ENCODE results near the gene ITPR2.
"Not testable (repeated sequence)": the region's sequence is repeated elsewhere in the genome, so short reads cannot be mapped to it uniquely, and the experiment has no call there.

ITPR2 gene

GRCh38 chr12:26359576-26359975 lies 473.4 kb downstream of the ITPR2 start:
- no peak for DNase-seq (ENCODE audit: low read depth in 2 of 2)

- no peak for DNase-seq (ENCODE audit: low read depth in 2 of 2)
Measured at GRCh38 chr12:26358651-26359050, 474.3 kb downstream of the ITPR2 start.

- DNase-seq (ENCODE audit: low read depth in 2 of 2) = no peak
Measured at GRCh38 chr12:26347300-26347699, 485.7 kb downstream of the ITPR2 start.

GRCh38 chr12:26346736-26347135 lies 486.3 kb downstream of the ITPR2 start:
- DNase-seq (ENCODE audit: low read depth in 2 of 2) = no peak

GRCh38 chr12:26345471-26346003 lies 487.5 kb downstream of the ITPR2 start:
- no peak for DNase-seq (ENCODE audit: low read depth in 2 of 2)

- no peak for DNase-seq (ENCODE audit: low read depth in 2 of 2)
Measured at GRCh38 chr12:26341491-26341890, 491.5 kb downstream of the ITPR2 start.

GRCh38 chr12:26340649-26341048 lies 492.3 kb downstream of the ITPR2 start:
- DNase-seq (ENCODE audit: low read depth in 2 of 2) = no peak

GRCh38 chr12:26339976-26340375 lies 493.0 kb downstream of the ITPR2 start:
- no peak for DNase-seq (ENCODE audit: low read depth in 2 of 2)

GRCh38 chr12:26338586-26339572 lies 494.1 kb downstream of the ITPR2 start:
- no peak for DNase-seq (ENCODE audit: low read depth in 2 of 2)

GRCh38 chr12:26335651-26336050 lies 497.3 kb downstream of the ITPR2 start:
- no peak for DNase-seq (ENCODE audit: low read depth in 2 of 2)

GRCh38 chr12:26334621-26335124 lies 498.3 kb downstream of the ITPR2 start:
- DNase-seq (ENCODE audit: low read depth in 2 of 2) = no peak

GRCh38 chr12:26331960-26332359 lies 501.0 kb downstream of the ITPR2 start:
- DNase-seq (ENCODE audit: low read depth in 2 of 2) = no peak

GRCh38 chr12:26331136-26331535 lies 501.9 kb downstream of the ITPR2 start:
- DNase-seq (ENCODE audit: low read depth in 2 of 2) = no peak

GRCh38 chr12:26327975-26328644 lies 504.9 kb downstream of the ITPR2 start:
- DNase-seq (ENCODE audit: low read depth in 2 of 2) = no peak

- no peak for DNase-seq (ENCODE audit: low read depth in 2 of 2)
Measured at GRCh38 chr12:26323673-26324072, 509.3 kb downstream of the ITPR2 start.

- DNase-seq (ENCODE audit: low read depth in 2 of 2) = no peak
Measured at GRCh38 chr12:26319511-26319910, 513.5 kb downstream of the ITPR2 start.

- no peak for DNase-seq (ENCODE audit: low read depth in 2 of 2)
Measured at GRCh38 chr12:26318661-26319068, 514.3 kb downstream of the ITPR2 start.

GRCh38 chr12:26317942-26318575 lies 514.9 kb downstream of the ITPR2 start:
- no peak for DNase-seq (ENCODE audit: low read depth in 2 of 2)

- not testable (repeated sequence) for DNase-seq (ENCODE audit: low read depth in 2 of 2)
Measured at GRCh38 chr12:26314103-26314502, 518.9 kb downstream of the ITPR2 start.

- not testable (repeated sequence) for DNase-seq (ENCODE audit: low read depth in 2 of 2)
Measured at GRCh38 chr12:26310489-26310888, 522.5 kb downstream of the ITPR2 start.

- DNase-seq (ENCODE audit: low read depth in 2 of 2) = no peak
Measured at GRCh38 chr12:26309634-26310033, 523.4 kb downstream of the ITPR2 start.

- no peak for DNase-seq (ENCODE audit: low read depth in 2 of 2)
Measured at GRCh38 chr12:26304273-26304672, 528.7 kb downstream of the ITPR2 start.
